NCI-H82 treated with DMSO at 0.1 percent for 48 hours (cell line): Measurements from ENCODE around the gene HOXB7.

Experiments
- DNase-seq: peaks from one replicate; lab custom pipeline; 2025; ENCODE audit not compliant: unreplicated experiment; lab: John Stamatoyannopoulos, UW

Gene HOXB7

GRCh38 chr17:48610282-48611211 is at the start of gene HOXB7:
TSS of gene HOXB7 (minus strand) at chr17:48611017. CDS start at chr17:48610918, 99 bp downstream.
- DNase-seq = no peak

DNA sequence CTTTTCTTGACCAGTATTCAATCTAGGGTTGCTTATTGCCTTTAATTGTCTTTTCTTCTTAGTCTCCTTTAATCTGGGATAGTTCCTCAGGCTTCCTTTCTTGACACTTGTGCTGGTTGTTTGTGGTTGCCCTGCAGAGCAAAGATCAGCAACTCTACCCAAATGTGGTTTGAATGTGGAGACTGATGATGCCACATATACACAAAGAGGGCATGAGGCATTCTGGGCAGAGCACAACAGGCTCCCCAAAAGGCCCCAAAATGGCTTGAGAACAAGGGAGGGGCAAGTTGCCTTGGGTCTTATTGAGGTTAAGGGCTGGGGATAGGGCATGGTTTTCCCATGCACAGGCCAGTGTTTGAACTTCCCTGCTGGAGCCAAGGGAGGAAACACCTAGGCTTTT is 45.1 kb upstream of the HOXB7 start:
- DNase-seq = no peak

DNA sequence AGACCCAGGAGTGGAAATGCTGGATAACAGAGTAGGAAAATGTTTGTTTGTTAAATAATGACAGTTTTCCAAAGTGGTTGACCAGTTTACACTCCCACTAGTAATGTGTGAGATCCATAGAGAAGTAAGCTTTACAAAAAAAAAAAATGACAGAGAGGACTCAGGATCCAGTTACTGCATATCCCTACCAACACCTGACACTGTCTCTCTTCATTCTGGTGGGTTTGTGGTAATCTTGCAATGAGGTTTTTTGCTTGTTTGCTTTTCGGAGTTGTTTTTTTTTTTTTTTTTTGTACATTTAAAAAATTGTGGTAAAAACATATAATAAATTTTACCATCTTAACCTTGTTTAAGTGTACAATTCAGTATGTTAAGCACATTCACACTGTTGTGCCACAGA is 38.9 kb upstream of the HOXB7 start:
- DNase-seq = no peak

- no peak for DNase-seq
Observed at GRCh38 chr17:48647963-48648245, 37.1 kb upstream of the HOXB7 start.

GRCh38 chr17:48647103-48647962 is 36.5 kb upstream of the HOXB7 start:
- no peak for DNase-seq

DNA sequence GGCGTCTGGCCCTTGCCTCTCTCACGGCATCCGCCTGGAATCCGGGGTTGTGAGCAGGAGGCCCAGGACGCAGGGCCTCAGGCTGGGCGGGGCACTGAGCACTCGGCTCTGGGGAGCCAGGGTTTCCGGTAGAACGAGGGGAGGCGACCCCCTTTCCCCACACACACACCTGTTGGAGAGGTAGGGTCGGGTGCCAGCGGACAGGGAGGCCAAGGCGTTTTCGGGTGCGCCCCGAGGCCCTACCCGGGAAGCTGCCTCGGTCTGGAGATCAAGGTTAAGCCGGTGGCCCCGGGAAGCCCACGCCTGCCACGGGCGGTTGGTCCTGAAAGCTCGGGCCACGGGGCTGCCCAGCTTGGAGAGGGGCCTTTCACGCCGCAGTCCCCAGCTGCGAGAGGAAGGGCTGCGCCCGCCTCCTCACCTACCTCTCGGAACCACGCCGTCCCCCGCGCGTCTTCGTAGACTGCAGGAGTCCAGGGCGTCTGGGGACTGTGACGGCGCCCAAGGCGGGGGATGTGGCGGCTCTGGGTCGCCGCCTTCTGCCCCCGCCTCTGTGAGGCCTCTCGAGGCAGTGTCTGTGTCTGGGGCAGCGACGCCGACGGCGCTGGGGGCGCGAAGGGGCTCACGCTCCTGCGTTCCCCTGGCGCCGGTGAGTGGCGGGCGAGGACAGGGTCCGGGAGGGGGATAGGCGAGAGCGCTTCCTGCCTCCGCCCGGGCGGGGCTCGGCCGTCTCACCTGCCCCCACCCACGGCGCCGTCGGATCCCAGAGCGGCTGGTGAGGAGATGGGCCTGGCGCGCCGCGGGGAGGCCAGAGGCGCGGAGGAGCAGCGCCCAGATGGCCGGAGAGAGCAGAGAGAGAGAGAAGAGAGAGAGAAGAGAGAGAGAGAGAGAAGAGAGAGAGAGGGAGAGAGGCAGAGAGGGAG is 35.6 kb upstream of the HOXB7 start:
- no peak for DNase-seq

DNA sequence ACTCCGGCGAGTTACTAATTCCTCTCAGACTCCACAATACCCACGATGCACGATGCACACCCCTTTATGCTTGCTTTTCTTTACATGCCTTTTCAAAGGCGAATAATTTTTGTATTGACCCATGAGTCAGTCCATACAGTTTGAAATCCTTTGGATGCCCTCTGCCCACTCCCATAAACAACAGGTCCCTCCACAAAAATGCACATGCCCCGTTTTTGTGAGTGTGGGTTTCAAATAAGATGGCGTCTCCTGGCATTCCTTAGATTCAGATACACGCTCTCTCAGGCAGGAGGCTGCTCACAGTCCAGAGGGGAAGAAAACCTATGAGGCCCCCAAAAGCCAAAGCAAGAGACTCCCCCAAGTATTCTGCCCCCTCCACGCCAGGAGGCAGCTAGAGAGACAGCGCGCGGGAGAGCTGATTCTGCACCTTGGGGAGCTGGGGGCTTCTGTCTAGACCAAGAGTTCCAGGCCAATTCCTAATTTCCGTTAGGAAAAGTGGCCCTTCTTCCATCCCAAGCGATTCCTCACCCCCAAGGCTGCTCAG is 34.9 kb upstream of the HOXB7 start:
- no peak for DNase-seq

- DNase-seq = no peak
Observed at GRCh38 chr17:48644910-48645557, 34.2 kb upstream of the HOXB7 start.

- no peak for DNase-seq
Observed at GRCh38 chr17:48644159-48644558, 33.3 kb upstream of the HOXB7 start.

GRCh38 chr17:48643697-48644012 is 32.8 kb upstream of the HOXB7 start:
- DNase-seq = no peak

- DNase-seq = no peak
Observed at GRCh38 chr17:48642843-48643696, 32.3 kb upstream of the HOXB7 start.

DNA sequence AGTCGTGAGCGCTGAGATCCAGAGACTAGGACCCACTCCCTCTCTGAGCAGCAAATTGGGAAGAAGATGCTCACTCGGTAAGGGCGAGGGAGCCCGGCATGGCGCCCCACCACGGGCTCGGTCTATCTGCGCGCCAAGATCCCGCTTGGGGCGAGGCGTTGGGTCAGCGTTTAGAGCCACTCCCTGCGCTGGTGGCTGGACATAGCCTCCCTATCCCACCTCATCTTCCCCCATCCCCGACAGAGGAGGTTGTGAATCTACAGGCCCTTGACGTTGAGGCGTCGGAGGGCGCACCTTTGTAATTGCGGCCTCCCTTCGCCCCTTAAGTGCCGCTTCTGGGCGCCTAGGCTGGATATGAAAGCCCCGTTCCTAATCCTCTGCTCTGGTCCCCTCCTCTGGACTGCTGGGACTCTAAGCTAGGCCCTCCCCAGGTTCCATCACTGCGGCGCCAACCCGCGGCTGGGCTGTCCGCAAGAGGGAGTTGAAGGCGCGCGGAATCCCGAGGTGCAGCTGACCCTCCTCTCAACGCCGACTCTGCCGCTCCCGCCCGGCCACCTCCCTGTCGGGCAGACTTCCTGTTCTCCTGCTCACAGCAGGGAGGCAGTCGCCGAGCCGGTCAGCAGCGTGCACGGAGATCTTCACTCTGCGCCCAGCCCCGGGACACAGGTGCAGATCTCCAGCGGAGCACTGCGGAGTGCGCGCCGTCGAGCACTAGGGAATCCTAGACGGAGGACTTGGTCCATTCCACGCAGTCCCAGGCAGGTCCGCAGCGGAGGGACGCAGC is 31.4 kb upstream of the HOXB7 start:
- DNase-seq = no peak

DNA sequence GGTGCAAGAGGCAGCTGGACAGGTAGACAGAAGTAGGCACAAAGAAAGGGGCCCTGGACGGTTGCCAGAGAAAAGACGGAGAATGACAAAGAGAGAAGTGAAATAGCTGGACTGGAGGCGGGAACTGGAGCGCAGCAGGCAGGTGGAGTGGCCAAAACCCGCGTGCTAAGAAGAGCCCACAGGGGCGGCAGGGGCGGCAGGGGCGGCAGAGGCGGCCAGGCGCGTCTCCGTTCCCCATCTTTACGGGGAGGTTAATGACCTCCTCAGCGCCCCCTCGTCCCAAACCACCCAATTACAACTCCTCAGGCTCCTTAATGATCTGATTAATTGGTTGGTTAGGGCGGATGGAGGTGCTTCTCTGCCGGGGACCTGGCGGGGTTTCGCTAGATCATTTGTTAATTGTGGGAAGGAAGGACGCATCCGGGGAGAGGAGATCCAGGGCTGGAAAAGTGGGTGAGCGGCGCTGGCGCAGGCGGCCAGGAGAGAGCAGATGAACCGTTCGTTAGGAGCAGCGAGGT is 30.8 kb upstream of the HOXB7 start:
- DNase-seq = no peak

- no peak for DNase-seq
Observed at GRCh38 chr17:48640858-48641180, 30.0 kb upstream of the HOXB7 start.

DNA sequence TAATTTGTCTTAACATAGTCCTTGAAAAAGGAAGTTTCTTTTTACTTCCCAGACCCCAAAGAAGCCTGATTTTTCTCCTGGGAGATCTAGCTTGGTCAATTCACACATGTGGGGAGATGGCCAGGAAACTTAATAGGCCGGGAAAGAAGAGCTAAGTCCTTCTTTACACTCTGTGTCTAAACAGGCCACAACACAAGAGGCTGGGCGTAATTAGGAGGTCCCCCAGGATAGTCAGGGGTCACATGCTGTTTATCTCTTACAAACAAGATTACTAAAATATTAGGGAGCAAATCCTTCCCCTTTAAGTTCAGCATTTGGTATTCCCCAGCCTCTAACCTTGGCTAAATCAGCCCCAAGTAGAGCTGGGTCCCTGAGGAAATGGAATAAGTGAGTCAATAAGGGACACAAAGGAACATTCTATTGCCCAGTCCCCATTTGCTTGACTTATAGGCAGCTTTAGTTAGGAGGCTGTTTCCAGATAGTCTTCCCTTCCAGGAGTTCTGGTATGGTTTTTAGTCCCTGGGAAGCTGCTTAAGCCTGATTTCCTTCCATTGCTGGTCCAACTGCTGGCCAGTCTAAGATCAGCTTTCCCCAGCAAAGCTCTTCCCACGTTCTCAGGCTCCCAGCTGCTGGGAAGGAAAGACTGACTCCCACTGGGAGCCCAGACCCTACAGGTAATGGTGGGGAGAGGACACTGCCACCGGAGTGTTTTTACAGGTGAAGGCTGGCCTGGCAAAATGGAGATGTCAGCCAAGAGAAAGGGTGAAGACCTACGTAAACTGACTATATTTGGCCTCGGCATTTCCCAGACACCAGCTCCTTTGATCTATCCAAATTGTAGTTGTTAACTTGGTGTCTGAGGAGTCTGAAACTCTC is 29.4 kb upstream of the HOXB7 start:
- DNase-seq = no peak

DNA sequence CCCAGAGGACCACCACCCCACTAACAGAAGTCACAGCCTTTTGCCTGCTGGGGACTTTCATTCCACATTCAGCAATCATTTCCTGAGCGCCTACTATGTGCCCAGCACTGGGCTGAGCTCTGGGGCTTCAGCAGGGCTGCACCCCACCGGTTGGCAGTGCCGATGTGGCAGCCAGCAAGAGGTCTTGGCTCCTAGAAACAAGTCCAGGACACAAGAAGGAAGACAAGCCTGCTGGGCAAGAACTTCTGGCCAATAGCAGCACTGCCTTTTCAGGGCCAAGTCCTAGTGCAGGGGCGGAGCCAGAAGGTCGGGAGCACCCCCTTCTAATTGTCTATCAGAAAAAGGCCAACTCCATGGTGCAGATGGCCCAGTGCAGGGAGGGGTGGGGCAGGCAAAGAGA is 28.3 kb upstream of the HOXB7 start:
- no peak for DNase-seq

GRCh38 chr17:48637323-48638260 is 26.8 kb upstream of the HOXB7 start:
- DNase-seq = no peak
